MM.1S (cell line): ENCODE measurements around the gene INSC.
A peak's percentile ranks its signal among the peaks of the same experiment; 100 is the strongest.

Experiments used
- DNase-seq: peaks from one replicate; pipeline ENCODE4 v3.0.0-alpha.2; 2015
- H2AFZ ChIP-seq: fragments of 300-600 bp; sonication (generic); 2 replicates; pipeline ENCODE4 v1.6.0; 2016; ENCODE audit warnings: antibody characterized with exemption, low read length
- H3F3A ChIP-seq: fragments of 300-600 bp; sonication (generic); 2 replicates; pipeline ENCODE4 v1.6.1; 2016; ENCODE audit warnings: mild to moderate bottlenecking, antibody characterized with exemption, low read length, moderate library complexity, mixed read lengths; ENCODE audit not compliant: insufficient read depth
- H3K27ac ChIP-seq: fragments of 300-600 bp; sonication (generic); 2 replicates; pipeline ENCODE4 v1.5.1; 2016; ENCODE audit warnings: mild to moderate bottlenecking, low read length
- H3K27me3 ChIP-seq: fragments of 300-600 bp; sonication (generic); replicated peaks from 2 replicates; pipeline ENCODE4 v1.6.0; 2016; ENCODE audit warnings: low read length; ENCODE audit not compliant: insufficient read depth
- H3K36me3 ChIP-seq: fragments of 300-600 bp; sonication (generic); replicated peaks from 2 replicates; pipeline ENCODE4 v1.6.1; 2016; ENCODE audit warnings: mild to moderate bottlenecking, low read length, mixed read lengths; ENCODE audit not compliant: insufficient read depth
- H3K4me1 ChIP-seq: fragments of 300-600 bp; sonication (generic); 2 replicates; pipeline ENCODE4 v1.6.1; 2016; ENCODE audit warnings: low read length, mixed read lengths
- H3K4me2 ChIP-seq: fragments of 300-600 bp; sonication (generic); 2 replicates; pipeline ENCODE4 v1.6.0; 2016; ENCODE audit warnings: low read depth, low read length
- H3K4me3 ChIP-seq: fragments of 300-600 bp; sonication (generic); 2 replicates; pipeline ENCODE4 v1.5.1; 2016; ENCODE audit warnings: low read length, mixed read lengths
- H3K79me2 ChIP-seq: fragments of 300-600 bp; sonication (generic); 2 replicates; pipeline ENCODE4 v1.6.1; 2016; ENCODE audit warnings: mixed run types, low read length, mixed read lengths
- H3K9ac ChIP-seq: fragments of 300-600 bp; sonication (generic); 2 replicates; pipeline ENCODE4 v1.6.1; 2016; ENCODE audit warnings: low read length, mixed read lengths
- H3K9me2 ChIP-seq: fragments of 300-600 bp; sonication (generic); replicated peaks from 2 replicates; pipeline ENCODE4 v1.6.1; 2016; ENCODE audit warnings: mild to moderate bottlenecking, low read length, mixed read lengths; ENCODE audit not compliant: insufficient read depth
- H3K9me3 ChIP-seq: fragments of 300-600 bp; sonication (generic); replicated peaks from 2 replicates; pipeline ENCODE4 v1.6.1; 2016; ENCODE audit warnings: mild to moderate bottlenecking, low read length, mixed read lengths; ENCODE audit not compliant: insufficient read depth
- H4K20me1 ChIP-seq: fragments of 300-600 bp; sonication (generic); 2 replicates; pipeline ENCODE4 v1.6.1; 2016; ENCODE audit warnings: mild to moderate bottlenecking, low read length, moderate library complexity, mixed read lengths; ENCODE audit not compliant: insufficient read depth
- CTCF ChIP-seq: fragments of 300-600 bp; sonication (generic); IDR thresholded peaks from 2 replicates; pipeline ENCODE4 v1.5.1; 2016; ENCODE audit warnings: antibody characterized with exemption, low read length, mixed read lengths
- EZH2 ChIP-seq: fragments of 300-600 bp; sonication (generic); optimal IDR thresholded peaks from 2 replicates; pipeline ENCODE3; 2017; ENCODE audit warnings: low read depth, mild to moderate bottlenecking, antibody characterized with exemption, low read length, mixed read lengths
- EZH2phosphoT487 ChIP-seq: fragments of 300-600 bp; sonication (generic); IDR thresholded peaks from 2 replicates; pipeline ENCODE4 v1.6.1; 2018; ENCODE audit warnings: antibody characterized with exemption, low read length

INSC gene

DNA sequence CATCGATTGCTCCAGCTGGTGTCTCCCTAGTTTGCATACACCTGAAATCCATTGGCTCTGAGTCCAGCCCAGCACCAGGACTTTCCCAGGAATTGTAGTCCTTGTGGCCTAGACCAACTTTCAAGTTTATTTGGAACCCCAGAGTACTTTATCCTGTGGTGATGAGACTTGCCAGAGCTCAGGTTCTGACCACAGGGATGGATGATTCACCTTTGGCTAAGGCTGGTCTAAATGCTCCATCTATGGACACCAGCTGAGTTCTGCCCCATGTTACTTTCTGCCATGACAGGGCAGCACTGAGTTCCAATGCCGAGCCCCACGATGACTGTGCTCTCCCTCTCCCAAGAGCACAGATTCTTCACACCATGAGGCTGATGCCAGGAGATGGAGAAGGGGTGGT is 17.3 kb upstream of the INSC start:
- TF ChIP-seq EZH2phosphoT487 (no peak), EZH2 (no peak), CTCF (no peak)

DNA sequence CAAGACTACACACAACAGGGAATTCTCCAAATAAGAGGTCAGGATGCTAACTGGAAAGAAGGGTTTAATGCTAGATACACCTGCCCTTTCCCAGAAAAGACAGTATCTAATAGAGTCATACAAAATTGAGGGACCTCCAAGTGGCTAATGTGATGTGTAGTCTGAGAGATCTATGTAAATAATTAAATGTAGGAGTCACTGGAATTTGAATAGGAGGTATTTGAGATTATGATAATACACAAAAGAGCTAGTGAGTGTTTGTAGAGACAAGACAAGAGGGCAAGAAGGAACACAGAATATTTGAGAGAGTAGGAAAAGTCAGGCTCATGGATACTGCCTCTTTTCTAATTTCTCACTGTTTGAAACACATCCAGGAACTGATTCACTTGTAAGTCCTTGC is 15.5 kb upstream of the INSC start:
- Histone ChIP-seq H3K79me2 (no peaks in the 10 kb centered on the region), H3K4me2 (no peak overlapping the region), H3K4me1 (no peaks in the 10 kb centered on the region), H3K9me2 (no peaks in the 10 kb centered on the region), H3K27ac (no peak overlapping the region), H4K20me1 (no peaks in the 10 kb centered on the region), H3K27me3 (no peaks in the 10 kb centered on the region), H3K4me3 (no peak overlapping the region), H3K9me3 (no peaks in the 10 kb centered on the region), H3K9ac (no peak overlapping the region), H2AFZ (no peak overlapping the region), H3F3A (no peaks in the 10 kb centered on the region), H3K36me3 (no peaks in the 10 kb centered on the region)
- DNase-seq: no peak
- TF ChIP-seq EZH2 (no peak), EZH2phosphoT487 (no peak), CTCF (no peak)

More for the DNA sequence above, 17.3 kb upstream of the INSC start:
- Histone ChIP-seq H3K27me3 (no peaks in the 10 kb centered on the region), H3K4me3 (no peak overlapping the region), H2AFZ (no peak overlapping the region), H3K27ac (no peak overlapping the region), H4K20me1 (no peaks in the 10 kb centered on the region), H3K36me3 (no peaks in the 10 kb centered on the region), H3K9me3 (no peaks in the 10 kb centered on the region), H3K9ac (no peak overlapping the region), H3K4me1 (no peaks in the 10 kb centered on the region), H3K79me2 (no peaks in the 10 kb centered on the region), H3F3A (no peaks in the 10 kb centered on the region), H3K9me2 (no peaks in the 10 kb centered on the region), H3K4me2 (no peak overlapping the region)
- DNase-seq: no peak

GRCh38 chr11:15101072-15101709 is 13.5 kb upstream of the INSC start:
- no peaks in the 10 kb centered on the region for H3K36me3 ChIP-seq
- H3K4me1 ChIP-seq: no peaks in the 10 kb centered on the region
- H3K79me2 ChIP-seq: no peaks in the 10 kb centered on the region
- H3K27ac ChIP-seq: no peak overlapping the region
- no peaks in the 10 kb centered on the region for H3K9me3 ChIP-seq
- peak; percentile 62 for DNase-seq
- TF ChIP-seq EZH2phosphoT487 (no peak), CTCF (peak; percentile 96)
- no peak overlapping the region for H2AFZ ChIP-seq
- H3K9ac ChIP-seq: no peak overlapping the region
- no peaks in the 10 kb centered on the region for H3F3A ChIP-seq
- no peak overlapping the region for H3K4me3 ChIP-seq
- no peaks in the 10 kb centered on the region for H4K20me1 ChIP-seq
- no peak overlapping the region for H3K4me2 ChIP-seq
- H3K27me3 ChIP-seq: no peaks in the 10 kb centered on the region
- no peaks in the 10 kb centered on the region for H3K9me2 ChIP-seq
